SU-DHL-6 (cell line): ENCODE data around the gene INTS11.

Experiments used
- H2AFZ ChIP-seq: fragments of 200-600 bp; sonication (generic); 2 replicates; pipeline ENCODE4 v1.6.1; 2014; ENCODE audit warnings: low read depth, mild to moderate bottlenecking, moderate library complexity, mixed read lengths, antibody characterized with exemption, low read length; ENCODE audit not compliant: severe bottlenecking
- H3F3A ChIP-seq: fragments of 200-600 bp; shearing (Covaris generic); 2 replicates; pipeline ENCODE4 v1.6.0; 2016; ENCODE audit warnings: antibody characterized with exemption, mild to moderate bottlenecking; ENCODE audit not compliant: insufficient read depth
- H3K27ac ChIP-seq: fragments of 200-600 bp; sonication (generic); 2 replicates; pipeline ENCODE4 v1.5.1; 2016; ENCODE audit warnings: low read depth, mild to moderate bottlenecking, low read length, moderate library complexity, mixed read lengths
- H3K27me3 ChIP-seq: fragments of 200-600 bp; sonication (generic), shearing (Covaris generic); 2 replicates; pipeline ENCODE4 v1.6.0; 2014; ENCODE audit warnings: mild to moderate bottlenecking, low read length
- H3K36me3 ChIP-seq: fragments of 200-600 bp; sonication (generic); 2 replicates; pipeline ENCODE4 v1.6.1; 2014; ENCODE audit warnings: mild to moderate bottlenecking, low read length, mixed read lengths
- H3K4me2 ChIP-seq: fragments of 300-600, 200-600 bp; shearing (Covaris generic), sonication (generic); 2 replicates; pipeline ENCODE4 v1.6.0; 2014; ENCODE audit warnings: low read length, low read depth, mild to moderate bottlenecking; ENCODE audit not compliant: poor library complexity, severe bottlenecking
- H3K4me3 ChIP-seq: fragments of 200-600 bp; sonication (generic); 2 replicates; pipeline ENCODE4 v1.5.1; 2014; ENCODE audit warnings: antibody characterized with exemption, low read length, mild to moderate bottlenecking, mixed read lengths; ENCODE audit not compliant: insufficient read depth, poor library complexity, severe bottlenecking
- H3K79me2 ChIP-seq: fragments of 200-600 bp; sonication (generic); 2 replicates; pipeline ENCODE4 v1.6.1; 2014; ENCODE audit warnings: mild to moderate bottlenecking, low read length, moderate library complexity; ENCODE audit not compliant: insufficient read depth
- H3K9ac ChIP-seq: fragments of 200-600 bp; sonication (generic); 2 replicates; pipeline ENCODE4 v1.7.0; 2014; ENCODE audit warnings: mild to moderate bottlenecking, low read length
- H3K9me2 ChIP-seq: fragments of 200-600 bp; sonication (generic); replicated peaks from 2 replicates; pipeline ENCODE4 v1.6.1; 2014; ENCODE audit warnings: low read length; ENCODE audit not compliant: insufficient read depth
- H3K9me3 ChIP-seq: fragments of 200-600 bp; sonication (generic); 2 replicates; pipeline ENCODE4 v1.6.1; 2014; ENCODE audit warnings: low read length, mixed read lengths; ENCODE audit not compliant: insufficient read depth
- H4K20me1 ChIP-seq: fragments of 200-600 bp; sonication (generic); 2 replicates; pipeline ENCODE4 v1.6.1; 2014; ENCODE audit warnings: low read depth, mild to moderate bottlenecking, antibody characterized with exemption, low read length, moderate library complexity, mixed read lengths
- CTCF ChIP-seq: fragments of 200-600 bp; sonication (generic); IDR thresholded peaks from one replicate; pipeline ENCODE4 v1.5.1; 2017; ENCODE audit warnings: antibody characterized with exemption, mild to moderate bottlenecking, low read length, moderate library complexity; ENCODE audit not compliant: insufficient read depth, poor library complexity, severe bottlenecking
- EZH2phosphoT487 ChIP-seq: fragments of 200-600 bp; sonication (generic), shearing (Covaris generic); conservative IDR thresholded peaks from 2 replicates; pipeline ENCODE4 v1.6.1; 2018; ENCODE audit warnings: mild to moderate bottlenecking, antibody characterized with exemption, low read length, moderate library complexity, mixed read lengths

The INTS11 gene

GRCh38 chr1:1310109-1310385, 14.4 kb downstream of the INTS11 start:
- Histone ChIP-seq H3K27ac (peak overlapping the region; percentile 75; the same call in 1 of the 2 replicates), H3F3A (no peaks in the 10 kb centered on the region; the same call in 1 of the 2 replicates), H4K20me1 (no peaks in the 10 kb centered on the region), H3K9me2 (no peaks in the 10 kb centered on the region), H3K4me3 (peak overlapping the region; percentile 84), H3K79me2 (peaks cover 12% of the 10 kb centered on the region), H3K4me2 (peak overlapping the region; percentile 68), H3K27me3 (no peaks in the 10 kb centered on the region), H2AFZ (no peak overlapping the region), H3K36me3 (no peaks in the 10 kb centered on the region), H3K9ac (peak overlapping the region; percentile 99), H3K9me3 (no peaks in the 10 kb centered on the region)
- TF ChIP-seq CTCF: no peak
- no peak for TF ChIP-seq EZH2phosphoT487

- H3K9me3 ChIP-seq: no peaks in the 10 kb centered on the region
- no peaks in the 10 kb centered on the region for H4K20me1 ChIP-seq
- peaks cover 12% of the 10 kb centered on the region for H3K79me2 ChIP-seq
- H2AFZ ChIP-seq: no peak overlapping the region
- no peak for TF ChIP-seq EZH2phosphoT487
- TF ChIP-seq CTCF: no peak
- H3K9me2 ChIP-seq: no peaks in the 10 kb centered on the region
- peak overlapping the region; percentile 99 for H3K9ac ChIP-seq
- no peaks in the 10 kb centered on the region; the same call in 1 of the 2 replicates for H3F3A ChIP-seq
- peak overlapping the region; percentile 84 for H3K4me3 ChIP-seq
- H3K27me3 ChIP-seq: no peaks in the 10 kb centered on the region
- H3K27ac ChIP-seq: peak overlapping the region; percentile 75
- H3K4me2 ChIP-seq: peak overlapping the region; percentile 68
- H3K36me3 ChIP-seq: no peaks in the 10 kb centered on the region
Measured at GRCh38 chr1:1309251-1310108, 15.0 kb downstream of the INTS11 start.

- peak overlapping the region; percentile 53 for H2AFZ ChIP-seq
- H4K20me1 ChIP-seq: no peaks in the 10 kb centered on the region
- H3K9me3 ChIP-seq: no peaks in the 10 kb centered on the region
- H3K79me2 ChIP-seq: peaks cover 12% of the 10 kb centered on the region
- H3K9ac ChIP-seq: peak overlapping the region; percentile 99
- H3K4me2 ChIP-seq: peak overlapping the region; percentile 68
- no peaks in the 10 kb centered on the region; the same call in 1 of the 2 replicates for H3F3A ChIP-seq
- H3K27ac ChIP-seq: peak overlapping the region; percentile 75
- TF ChIP-seq EZH2phosphoT487 (no peak), CTCF (no peak)
- H3K36me3 ChIP-seq: no peaks in the 10 kb centered on the region
- no peaks in the 10 kb centered on the region for H3K9me2 ChIP-seq
- peak overlapping the region; percentile 84 for H3K4me3 ChIP-seq
- H3K27me3 ChIP-seq: no peaks in the 10 kb centered on the region
Measured at GRCh38 chr1:1308756-1309250, 15.7 kb downstream of the INTS11 start.
